ENCODE results near the gene CCDC184. TPM values are rescaled to one million over a fixed set of nuclear protein-coding genes. Genes with fewer than 3 reads are reported as not detected.

The CCDC184 gene
- total RNA-seq, 1 donor from 2014 or later, result 36.2 TPM

- H3K9me3 Mint-ChIP-seq (ENCODE audit: unreplicated experiment), result peaks cover 12% of the 10 kb centered on the region
- H3K36me3 Mint-ChIP-seq (ENCODE audit: unreplicated experiment), result peaks cover 7% of the 10 kb centered on the region
- no peak for TF ChIP-seq CTCF (IDR thresholded peaks at IDR 0.05; ENCODE audit: partially characterized antibody, unreplicated experiment)
- peaks cover 17% of the 10 kb centered on the region for H3K27me3 Mint-ChIP-seq (ENCODE audit: unreplicated experiment)
- peak; percentile 38 for DNase-seq
- peak overlapping the region; percentile 92 for H3K4me3 Mint-ChIP-seq (ENCODE audit: unreplicated experiment)
- H3K4me1 Mint-ChIP-seq (ENCODE audit: low read depth, unreplicated experiment), result peaks cover 13% of the 10 kb centered on the region
- H3K27ac Mint-ChIP-seq (ENCODE audit: unreplicated experiment), result peak overlapping the region; percentile 79
Observed at GRCh38 chr12:48183876-48184548, 568 bp downstream of the CCDC184 start.

- Mint-ChIP-seq H3K4me1 (ENCODE audit: low read depth, unreplicated experiment) (peaks cover 13% of the 10 kb centered on the region), H3K4me3 (ENCODE audit: unreplicated experiment) (peak overlapping the region; percentile 92), H3K9me3 (ENCODE audit: unreplicated experiment) (peaks cover 12% of the 10 kb centered on the region), H3K27me3 (ENCODE audit: unreplicated experiment) (peaks cover 17% of the 10 kb centered on the region), H3K27ac (ENCODE audit: unreplicated experiment) (peak overlapping the region; percentile 79), H3K36me3 (ENCODE audit: unreplicated experiment) (peaks cover 7% of the 10 kb centered on the region)
- no peak for DNase-seq
- TF ChIP-seq CTCF (IDR thresholded peaks at IDR 0.05; ENCODE audit: partially characterized antibody, unreplicated experiment), result no peak
Observed at GRCh38 chr12:48184549-48184922, 1.1 kb downstream of the CCDC184 start.

GRCh38 chr12:48185181-48185919 is 1.9 kb downstream of the CCDC184 start:
- peaks cover 18% of the 10 kb centered on the region for H3K27me3 Mint-ChIP-seq (ENCODE audit: unreplicated experiment)

GRCh38 chr12:48187916-48188695 is 4.7 kb downstream of the CCDC184 start:
- Mint-ChIP-seq H3K4me3 (ENCODE audit: unreplicated experiment) (no peak overlapping the region), H3K27ac (ENCODE audit: unreplicated experiment) (no peak overlapping the region), H3K4me1 (ENCODE audit: low read depth, unreplicated experiment) (peaks cover 12% of the 10 kb centered on the region), H3K27me3 (ENCODE audit: unreplicated experiment) (peaks cover 14% of the 10 kb centered on the region), H3K9me3 (ENCODE audit: unreplicated experiment) (peaks cover 9% of the 10 kb centered on the region), H3K36me3 (ENCODE audit: unreplicated experiment) (peaks cover 7% of the 10 kb centered on the region)
- no peak for TF ChIP-seq CTCF (IDR thresholded peaks at IDR 0.05; ENCODE audit: partially characterized antibody, unreplicated experiment)
- DNase-seq, result no peak

More at GRCh38 chr12:48185181-48185919, 1.9 kb downstream of the CCDC184 start:
- Mint-ChIP-seq H3K4me1 (ENCODE audit: low read depth, unreplicated experiment) (peaks cover 16% of the 10 kb centered on the region), H3K27ac (ENCODE audit: unreplicated experiment) (peak overlapping the region; percentile 78), H3K4me3 (ENCODE audit: unreplicated experiment) (peak overlapping the region; percentile 92), H3K9me3 (ENCODE audit: unreplicated experiment) (peaks cover 14% of the 10 kb centered on the region), H3K36me3 (ENCODE audit: unreplicated experiment) (peaks cover 7% of the 10 kb centered on the region)
- no peak for TF ChIP-seq CTCF (IDR thresholded peaks at IDR 0.05; ENCODE audit: partially characterized antibody, unreplicated experiment)
- DNase-seq, result peak; percentile 32
